MG63 (cell line): Measurements from ENCODE around the gene CTNND2. TPM values are rescaled to one million over a fixed set of nuclear protein-coding genes. Genes with fewer than 3 reads are reported as not detected.
"Not testable (repeated sequence)": the region's sequence is repeated elsewhere in the genome, so short reads cannot be mapped to it uniquely, and the experiment has no call there.

Experiments
- DNase-seq: peaks from one replicate; pipeline ENCODE4 v3.0.0-alpha.2; 2020
- H3K27me3 ChIP-seq: fragments of 250-450 bp; sonication (Bioruptor Pico); 2 replicates; pipeline ENCODE4 v1.5.1; 2020; ENCODE audit warnings: mild to moderate bottlenecking, moderate library complexity
- H3K36me3 ChIP-seq: fragments of 250-450 bp; sonication (Bioruptor Pico); 2 replicates; pipeline ENCODE4 v1.5.1; 2020; ENCODE audit warnings: mild to moderate bottlenecking, moderate library complexity
- H3K4me3 ChIP-seq: fragments of 250-450 bp; sonication (Bioruptor Pico); 2 replicates; pipeline ENCODE4 v1.5.1; 2020; ENCODE audit warnings: mild to moderate bottlenecking, moderate library complexity
- H3K9me3 ChIP-seq: fragments of 250-450 bp; sonication (Bioruptor Pico); 2 replicates; pipeline ENCODE4 v1.5.1; 2020; ENCODE audit warnings: mild to moderate bottlenecking, moderate library complexity
- total RNA-seq: library from RNA; depleted of rRNA; stranded (reverse); fragments of >200 nt; shearing (Covaris generic); gene quantifications from 2 replicates; pipeline ENCODE4 v1.2.3, GENCODE V29; 2014; ENCODE audit warnings: low replicate concordance

Gene CTNND2
- total RNA-seq, 1 experiment from 2014 or later, result 0.13 TPM

DNA sequence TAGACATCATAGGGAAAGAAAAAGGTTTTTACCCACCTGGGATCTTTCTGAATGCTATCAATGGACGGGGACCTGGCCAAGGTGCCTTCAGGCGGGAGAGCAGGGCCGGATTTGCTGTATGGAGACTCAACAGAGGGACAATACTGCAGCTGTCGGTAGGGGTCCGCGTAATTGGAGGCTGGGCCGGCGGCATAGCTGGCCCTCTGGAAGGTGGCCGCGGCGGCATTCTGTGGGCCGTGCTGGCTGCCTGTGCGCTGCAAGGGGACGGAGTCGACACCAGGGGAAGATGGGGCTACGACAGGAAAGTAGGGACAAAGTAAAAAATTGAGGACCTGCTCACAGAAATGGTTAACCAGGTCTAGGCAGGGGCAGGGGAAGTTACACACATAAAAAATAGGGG, 557.9 kb downstream of the CTNND2 start:
- H3K9me3 ChIP-seq, result no peaks in the 10 kb centered on the region
- H3K4me3 ChIP-seq, result no peak overlapping the region
- no peaks in the 10 kb centered on the region for H3K36me3 ChIP-seq
- DNase-seq, result no peak
- H3K27me3 ChIP-seq, result no peaks in the 10 kb centered on the region; the same call in none of the 2 replicates

DNA sequence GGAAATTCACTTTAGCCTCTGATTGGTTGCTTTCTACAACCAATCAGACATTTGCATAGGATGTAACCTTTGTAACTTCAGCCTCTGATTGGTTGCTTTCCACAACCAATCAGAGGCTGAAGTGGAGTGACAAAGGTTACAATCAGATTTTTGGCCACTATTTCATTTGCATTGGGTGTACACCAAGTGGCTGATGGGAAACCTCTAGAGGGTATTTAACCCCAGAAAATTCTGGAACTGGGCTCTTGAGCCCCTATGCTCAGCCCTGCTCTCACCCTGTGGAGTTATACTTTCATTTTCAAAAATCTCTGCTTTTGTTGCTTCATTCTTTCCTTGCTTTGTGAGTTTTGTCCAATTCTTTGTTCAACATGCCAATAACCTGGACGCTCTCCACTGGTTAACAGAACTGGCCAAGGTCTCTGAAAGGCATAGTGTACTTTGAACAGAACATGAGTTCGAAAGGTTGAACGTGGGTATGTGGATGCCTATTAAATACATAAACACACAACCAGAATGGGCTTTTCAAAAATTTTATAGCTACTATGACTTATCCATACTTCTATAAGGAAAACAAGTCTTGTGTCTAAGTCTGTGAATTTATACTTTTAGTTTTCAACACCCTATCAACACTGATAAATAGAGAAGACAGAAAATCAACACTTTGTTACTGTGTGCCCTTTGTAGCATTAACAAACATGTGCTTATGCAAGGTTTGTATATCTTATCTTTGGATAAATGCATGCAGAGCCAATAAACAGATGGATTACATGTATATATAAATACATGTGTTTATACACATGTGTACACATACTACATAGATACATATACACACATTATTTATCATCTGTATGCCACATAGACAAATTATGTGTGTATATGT, 568.1 kb downstream of the CTNND2 start:
- Histone ChIP-seq H3K27me3 (peaks cover 6% of the 10 kb centered on the region; the same call in 1 of the 2 replicates), H3K4me3 (no peak overlapping the region), H3K9me3 (peaks cover 2% of the 10 kb centered on the region; the same call in 1 of the 2 replicates), H3K36me3 (no peaks in the 10 kb centered on the region)
- no peak for DNase-seq

- peaks cover 6% of the 10 kb centered on the region; the same call in 1 of the 2 replicates for H3K27me3 ChIP-seq
- no peak for DNase-seq
- peaks cover 2% of the 10 kb centered on the region; the same call in 1 of the 2 replicates for H3K9me3 ChIP-seq
- no peak overlapping the region for H3K4me3 ChIP-seq
- H3K36me3 ChIP-seq, result no peaks in the 10 kb centered on the region
These were observed 569.8 kb downstream of the CTNND2 start for GRCh38 chr5:11334404-11334803.

- H3K4me3 ChIP-seq, result no peak overlapping the region
- no peak for DNase-seq
- no peaks in the 10 kb centered on the region for H3K27me3 ChIP-seq
- H3K9me3 ChIP-seq, result no peaks in the 10 kb centered on the region
- H3K36me3 ChIP-seq, result no peaks in the 10 kb centered on the region
These were observed 574.6 kb downstream of the CTNND2 start for GRCh38 chr5:11329679-11330078.

DNA sequence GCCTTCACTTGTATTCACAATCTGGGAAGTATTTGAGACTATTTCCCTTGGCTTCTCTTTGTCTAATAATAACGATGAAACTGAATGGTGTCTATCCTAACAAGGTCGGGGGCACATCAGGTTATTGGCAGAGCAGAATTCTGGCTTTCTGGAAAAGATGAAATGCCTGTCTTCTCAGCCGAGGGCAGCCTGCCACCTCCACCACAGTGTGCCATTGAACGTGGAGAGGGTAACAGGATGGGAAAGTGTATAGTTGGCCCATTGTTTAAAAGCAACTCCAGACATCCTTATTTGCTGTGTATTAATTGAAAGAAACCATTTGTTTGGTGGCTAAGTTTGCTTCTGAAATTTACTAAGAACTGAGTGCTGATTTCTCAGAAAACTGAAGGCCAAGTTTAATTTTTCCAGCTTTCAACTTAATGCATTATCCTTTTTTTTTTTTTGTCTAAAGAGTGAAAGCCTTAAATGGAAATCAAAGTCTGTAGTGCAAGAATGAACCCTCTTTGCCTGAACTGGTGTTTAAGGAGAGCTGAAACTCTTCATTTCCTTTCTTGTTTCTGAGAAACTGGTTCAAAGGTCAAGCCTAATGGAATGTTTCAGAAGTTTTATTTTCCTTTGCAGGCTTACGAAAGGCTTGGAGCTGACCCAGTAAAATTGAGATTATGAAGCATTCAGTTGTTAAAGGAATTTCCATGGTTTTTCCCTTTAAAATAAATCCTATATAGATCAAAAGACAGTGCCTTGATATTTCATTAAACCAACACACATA, 579.5 kb downstream of the CTNND2 start:
- H3K9me3 ChIP-seq, result no peaks in the 10 kb centered on the region
- H3K27me3 ChIP-seq, result no peaks in the 10 kb centered on the region
- DNase-seq, result no peak
- no peaks in the 10 kb centered on the region for H3K36me3 ChIP-seq
- H3K4me3 ChIP-seq, result no peak overlapping the region

GRCh38 chr5:11323761-11324160, 580.5 kb downstream of the CTNND2 start:
- DNase-seq, result no peak
- H3K36me3 ChIP-seq, result no peaks in the 10 kb centered on the region
- no peaks in the 10 kb centered on the region for H3K9me3 ChIP-seq
- no peaks in the 10 kb centered on the region for H3K27me3 ChIP-seq
- no peak overlapping the region for H3K4me3 ChIP-seq

DNA sequence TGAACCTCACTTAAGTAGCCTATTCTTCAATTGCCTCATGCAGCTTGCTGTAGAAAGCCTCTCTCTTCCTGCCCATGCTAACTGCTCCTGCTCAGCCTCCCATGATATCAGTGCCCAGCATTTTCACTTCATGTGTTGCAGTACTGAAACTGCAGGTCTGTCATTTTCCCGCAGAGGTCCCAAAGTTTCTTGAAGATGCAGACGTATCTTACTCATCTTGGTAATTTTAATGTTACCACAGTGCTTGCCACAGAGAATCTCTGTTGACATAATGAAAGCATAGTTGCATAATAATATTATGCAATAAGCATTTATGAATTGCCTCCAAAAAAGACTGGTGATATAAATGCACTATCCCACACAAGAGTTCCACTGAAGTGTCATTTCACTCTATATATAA, 582.1 kb downstream of the CTNND2 start:
- no peaks in the 10 kb centered on the region for H3K9me3 ChIP-seq
- DNase-seq, result no peak
- H3K27me3 ChIP-seq, result no peaks in the 10 kb centered on the region
- no peak overlapping the region for H3K4me3 ChIP-seq
- H3K36me3 ChIP-seq, result no peaks in the 10 kb centered on the region

GRCh38 chr5:11319836-11320580, 584.2 kb downstream of the CTNND2 start:
- H3K4me3 ChIP-seq, result no peak overlapping the region
- no peaks in the 10 kb centered on the region for H3K36me3 ChIP-seq
- 0 out of 2 replicates have a peak, but pooled peaks cover under 1% of the 10 kb centered on the region for H3K27me3 ChIP-seq
- DNase-seq, result peak; percentile 53
- no peaks in the 10 kb centered on the region for H3K9me3 ChIP-seq

- not testable (repeated sequence) for H3K36me3 ChIP-seq, DNase-seq, H3K4me3 ChIP-seq, H3K9me3 ChIP-seq, H3K27me3 ChIP-seq
These were observed 590.6 kb downstream of the CTNND2 start for GRCh38 chr5:11313694-11314093.

DNA sequence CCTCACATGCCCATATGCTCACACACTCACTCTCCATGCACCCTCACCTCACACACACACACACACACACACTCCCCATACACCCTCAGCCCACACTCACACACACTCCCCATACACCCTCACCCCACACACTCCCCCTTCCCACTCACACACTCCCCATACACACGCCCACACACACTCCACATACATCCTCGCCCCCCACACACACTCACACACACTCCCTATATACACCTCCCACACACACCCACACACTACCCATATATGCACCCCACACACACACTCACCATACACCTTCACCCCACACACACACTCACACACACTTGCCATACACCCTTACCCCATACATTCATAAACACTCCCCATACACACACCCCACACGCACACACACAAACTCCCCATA, 592.5 kb downstream of the CTNND2 start:
- Histone ChIP-seq H3K9me3 (no peaks in the 10 kb centered on the region), H3K27me3 (peaks cover 2% of the 10 kb centered on the region; the same call in 1 of the 2 replicates), H3K4me3 (no peak overlapping the region), H3K36me3 (no peaks in the 10 kb centered on the region)
- DNase-seq, result no peak

DNA sequence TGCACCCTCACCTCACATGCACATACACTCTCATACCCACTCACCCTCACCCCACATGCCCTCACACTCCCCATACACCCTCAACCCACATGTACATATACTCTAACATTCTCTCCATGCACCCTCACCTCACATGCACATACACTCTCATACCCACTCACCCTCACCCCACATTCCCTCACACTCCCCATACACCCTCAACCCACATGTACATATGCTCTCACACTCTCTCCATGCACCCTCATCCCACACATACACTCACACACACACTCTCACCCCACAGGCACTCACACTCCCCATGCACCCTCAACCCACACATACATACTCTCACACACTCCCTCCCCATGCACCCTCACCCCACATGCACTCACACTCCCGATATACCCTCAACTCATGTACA, 593.0 kb downstream of the CTNND2 start:
- H3K36me3 ChIP-seq, result no peaks in the 10 kb centered on the region
- DNase-seq, result no peak
- no peaks in the 10 kb centered on the region for H3K9me3 ChIP-seq
- H3K4me3 ChIP-seq, result no peak overlapping the region
- peaks cover 2% of the 10 kb centered on the region; the same call in 1 of the 2 replicates for H3K27me3 ChIP-seq

GRCh38 chr5:11310158-11310557, 594.1 kb downstream of the CTNND2 start:
- DNase-seq, result no peak
- Histone ChIP-seq H3K9me3 (no peaks in the 10 kb centered on the region), H3K27me3 (peaks cover 2% of the 10 kb centered on the region; the same call in 1 of the 2 replicates), H3K4me3 (no peak overlapping the region), H3K36me3 (no peaks in the 10 kb centered on the region)

GRCh38 chr5:11306365-11306764, 597.9 kb downstream of the CTNND2 start:
- no peaks in the 10 kb centered on the region for H3K36me3 ChIP-seq
- H3K4me3 ChIP-seq, result no peak overlapping the region
- DNase-seq, result no peak
- H3K27me3 ChIP-seq, result no peaks in the 10 kb centered on the region; the same call in 1 of the 2 replicates
- H3K9me3 ChIP-seq, result no peaks in the 10 kb centered on the region

DNA sequence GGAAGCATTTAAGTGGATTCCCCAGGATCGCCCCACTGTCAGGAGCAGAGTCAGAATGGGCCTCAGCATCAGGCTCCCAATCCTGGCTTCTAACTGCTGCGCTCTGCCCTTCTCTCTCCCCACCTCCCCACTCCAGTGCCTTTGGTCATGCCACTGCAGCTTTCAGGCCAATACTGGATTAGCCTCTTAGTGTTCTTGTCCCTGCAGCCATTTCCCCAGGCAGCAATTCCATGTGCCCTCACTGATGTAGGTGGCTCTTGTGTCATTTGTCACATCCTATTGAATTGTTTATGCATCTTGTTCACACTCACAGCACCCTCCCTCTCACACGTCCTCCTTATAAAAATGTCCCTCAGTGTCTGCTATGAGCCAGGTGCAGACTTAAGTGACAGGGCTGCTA, 599.0 kb downstream of the CTNND2 start:
- no peak overlapping the region for H3K4me3 ChIP-seq
- H3K9me3 ChIP-seq, result no peaks in the 10 kb centered on the region
- no peak for DNase-seq
- H3K27me3 ChIP-seq, result no peaks in the 10 kb centered on the region; the same call in 1 of the 2 replicates
- no peaks in the 10 kb centered on the region for H3K36me3 ChIP-seq

DNA sequence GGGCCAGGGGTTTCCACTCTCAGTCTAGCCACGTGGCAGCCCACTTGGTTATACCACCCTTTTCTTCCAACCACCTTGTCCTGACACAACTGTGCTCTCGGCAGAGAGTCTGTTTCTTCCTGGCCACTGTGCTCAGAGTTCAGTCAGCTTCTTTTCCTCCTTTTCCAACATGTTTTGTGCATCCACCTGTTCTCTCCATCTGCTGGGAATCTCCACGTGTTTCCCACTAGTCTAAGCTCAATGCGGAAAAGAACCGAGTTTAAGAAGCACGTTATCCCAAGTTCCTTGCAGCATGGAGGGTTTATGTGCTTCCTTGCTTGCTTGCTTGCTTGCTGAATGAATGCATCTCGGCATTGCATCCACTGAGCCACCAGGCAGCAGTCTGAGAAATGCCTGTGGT, 599.6 kb downstream of the CTNND2 start:
- H3K27me3 ChIP-seq, result no peaks in the 10 kb centered on the region; the same call in 1 of the 2 replicates
- no peaks in the 10 kb centered on the region for H3K9me3 ChIP-seq
- H3K4me3 ChIP-seq, result no peak overlapping the region
- H3K36me3 ChIP-seq, result no peaks in the 10 kb centered on the region
- no peak for DNase-seq

DNA sequence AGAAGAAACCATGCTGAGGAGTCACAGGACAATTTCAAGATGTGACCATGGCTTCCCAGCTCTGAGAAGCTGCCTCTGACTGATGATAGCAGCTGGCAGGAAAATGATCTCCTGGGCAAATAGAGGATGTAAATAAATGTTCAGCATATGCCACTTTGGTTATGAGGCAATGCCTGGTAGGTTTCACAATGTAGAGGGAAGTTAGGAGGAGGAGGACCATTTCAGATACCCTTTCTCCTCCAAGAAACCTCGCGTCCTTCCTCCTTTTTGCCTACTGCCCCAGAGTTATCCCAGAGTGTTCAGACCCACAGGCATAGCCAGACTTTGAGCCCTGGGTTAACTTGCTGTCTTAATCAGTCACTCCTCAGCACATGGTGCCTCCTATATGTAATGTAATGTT, 601.6 kb downstream of the CTNND2 start:
- no peaks in the 10 kb centered on the region; the same call in 1 of the 2 replicates for H3K27me3 ChIP-seq
- no peaks in the 10 kb centered on the region for H3K9me3 ChIP-seq
- no peaks in the 10 kb centered on the region for H3K36me3 ChIP-seq
- H3K4me3 ChIP-seq, result no peak overlapping the region
- DNase-seq, result no peak

DNA sequence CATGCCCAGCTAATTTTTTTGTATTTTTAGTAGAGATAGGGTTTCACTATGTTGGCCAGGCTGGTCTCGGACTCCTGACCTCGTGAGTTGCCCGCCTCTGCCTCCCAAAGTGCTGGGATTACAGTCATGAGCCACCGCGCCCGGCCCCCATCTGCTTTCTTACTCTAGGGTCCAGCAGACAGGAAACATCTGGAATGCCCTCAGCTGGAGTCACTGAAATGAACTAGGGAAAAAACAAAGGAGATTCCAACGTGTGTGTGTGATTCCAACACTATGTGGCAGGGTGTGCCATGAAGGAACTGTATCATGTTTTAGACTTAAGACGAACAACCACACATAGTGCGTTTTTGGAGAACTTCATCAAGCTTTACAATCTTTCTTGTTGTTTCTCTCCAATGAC, 603.1 kb downstream of the CTNND2 start:
- H3K27me3 ChIP-seq, result no peaks in the 10 kb centered on the region
- no peaks in the 10 kb centered on the region for H3K36me3 ChIP-seq
- H3K4me3 ChIP-seq, result no peak overlapping the region
- DNase-seq, result no peak
- no peaks in the 10 kb centered on the region for H3K9me3 ChIP-seq
